GM12878 (cell line): Measurements from ENCODE around the gene THRAP3. TPM values are rescaled to one million over a fixed set of nuclear protein-coding genes. Genes with fewer than 3 reads are reported as not detected.

Source experiments
- BCL11A ChIP-seq: IDR thresholded peaks from 2 replicates; pipeline ENCODE4 v1.6.1; 2011; ENCODE audit warnings: low read depth, low read length
- BCLAF1 ChIP-seq: fragments of 450-650 bp; IDR thresholded peaks from 2 replicates; pipeline ENCODE4 v1.6.1; 2017; ENCODE audit warnings: antibody characterized with exemption, mild to moderate bottlenecking, moderate library complexity
- CHD1 ChIP-seq: IDR thresholded peaks from 2 replicates; pipeline ENCODE4 v1.6.1; 2012; ENCODE audit warnings: low read depth, low read length, improper control_type of control experiment
- MTA3 ChIP-seq: IDR thresholded peaks from 2 replicates; pipeline ENCODE4 v1.6.1; 2012; ENCODE audit warnings: low read length, inconsistent platforms, borderline replicate concordance
- MXI1 ChIP-seq: fragments of 150-350 bp; IDR thresholded peaks from 2 replicates; pipeline ENCODE4 v1.6.1; 2011; ENCODE audit warnings: low read depth, mild to moderate bottlenecking, inconsistent platforms, low read length, improper control_type of control experiment
- MYB ChIP-seq: fragments of 150-350 bp; IDR thresholded peaks from 2 replicates; pipeline ENCODE4 v1.6.1; 2014; ENCODE audit warnings: mild to moderate bottlenecking, low read depth, low read length, borderline replicate concordance
- PAX8 ChIP-seq: fragments of 450-650 bp; IDR thresholded peaks from 2 replicates; pipeline ENCODE4 v1.6.1; 2017; ENCODE audit warnings: mild to moderate bottlenecking, moderate library complexity
- POLR2A ChIP-seq: IDR thresholded peaks from 2 replicates; pipeline ENCODE4 v1.6.1; 2011; ENCODE audit warnings: low read depth, mild to moderate bottlenecking, low read length
- RAD51 ChIP-seq: fragments of 450-650 bp; IDR thresholded peaks from 2 replicates; pipeline ENCODE4 v1.6.1; 2016; ENCODE audit warnings: moderate library complexity, mild to moderate bottlenecking, inconsistent platforms
- RCOR1 ChIP-seq: conservative IDR thresholded peaks from 2 replicates; pipeline ENCODE4 v1.6.1; 2012; ENCODE audit warnings: low read depth, low read length, improper control_type of control experiment
- SIX5 ChIP-seq: IDR thresholded peaks from 2 replicates; pipeline ENCODE4 v1.6.1; 2011; ENCODE audit warnings: mild to moderate bottlenecking, low read depth, low read length, moderate library complexity; ENCODE audit not compliant: severe bottlenecking
- SP1 ChIP-seq: IDR thresholded peaks from one replicate; pipeline ENCODE4 v1.6.1; 2011; ENCODE audit warnings: low read depth, low read length
- SREBF1 ChIP-seq: IDR thresholded peaks from 2 replicates; pipeline ENCODE4 v1.6.1; 2012; ENCODE audit warnings: mild to moderate bottlenecking, low read length
- TARDBP ChIP-seq: IDR thresholded peaks from 2 replicates; pipeline ENCODE4 v1.6.1; 2016; ENCODE audit warnings: borderline replicate concordance
- TCF3 ChIP-seq: IDR thresholded peaks from 2 replicates; pipeline ENCODE4 v1.6.1; 2012; ENCODE audit warnings: low read depth, mild to moderate bottlenecking, low read length, borderline replicate concordance; ENCODE audit not compliant: insufficient read depth
- TCF7 ChIP-seq: IDR thresholded peaks from 2 replicates; pipeline ENCODE4 v1.6.1; 2014; ENCODE audit warnings: antibody characterized with exemption, borderline replicate concordance
- ZNF622 ChIP-seq: fragments of 450-650 bp; IDR thresholded peaks from 2 replicates; pipeline ENCODE4 v1.6.1; 2017; ENCODE audit warnings: mild to moderate bottlenecking, inconsistent platforms
- polyA plus RNA-seq, 11 experiments: library from polyadenylated mRNA; depleted of rRNA in 4 of 11; unstranded in 6 of 11; stranded (reverse) in 5 of 11; fragments of >200 nt; fragmentation: Nextera tagmentation in 4 of 11; fragmentation: Illumina TruSeq in 1 of 11; extraction: Ambion mirVana in 4 of 11; extraction: Trizol in 1 of 11; gene quantifications; 1 replicate in 1 of 11; 2 replicates in 10 of 11; pipeline versions ENCODE4 v1.2.1 to v1.2.3, GENCODE V29; 2011 to 2016; ENCODE audit warnings: inconsistent platforms in 2 of 11, missing spikeins in 2 of 11, low read depth in 1 of 11
- total RNA-seq, 4 experiments: library from RNA; depleted of rRNA in 3 of 4; stranded (reverse); fragments of >200 nt in 3 of 4; fragmentation: Illumina TruSeq in 1 of 4; extraction: Trizol in 1 of 4; gene quantifications; 2 replicates each; pipeline versions ENCODE4 v1.2.1 to v1.2.3, GENCODE V29; 2013 to 2021
- TF ChIP-seq, protein P1 (sequence below): fragments of 450-650 bp; formaldehyde crosslinking; IDR thresholded peaks from 2 replicates; pipeline ENCODE4 v1.5.0; 2022; ENCODE audit warnings: mild to moderate bottlenecking, missing genetic modification characterization
- TF ChIP-seq, protein P2 (sequence below): fragments of 150-350 bp; IDR thresholded peaks from 2 replicates; pipeline ENCODE4 v1.6.1; 2014; ENCODE audit warnings: mild to moderate bottlenecking, low read depth, low read length
- TF ChIP-seq, protein P3 (sequence below): fragments of 450-650 bp; IDR thresholded peaks from 2 replicates; pipeline ENCODE4 v1.6.1; 2017; ENCODE audit warnings: mild to moderate bottlenecking, moderate library complexity

THRAP3 gene
- total and polyA plus RNA-seq, 10 of the 15 experiments (the other 5 are each of a cell fraction or from before 2014, with no cell fraction given): 76.3 to 173 (median 136) TPM

- TF ChIP-seq, protein P1, sequence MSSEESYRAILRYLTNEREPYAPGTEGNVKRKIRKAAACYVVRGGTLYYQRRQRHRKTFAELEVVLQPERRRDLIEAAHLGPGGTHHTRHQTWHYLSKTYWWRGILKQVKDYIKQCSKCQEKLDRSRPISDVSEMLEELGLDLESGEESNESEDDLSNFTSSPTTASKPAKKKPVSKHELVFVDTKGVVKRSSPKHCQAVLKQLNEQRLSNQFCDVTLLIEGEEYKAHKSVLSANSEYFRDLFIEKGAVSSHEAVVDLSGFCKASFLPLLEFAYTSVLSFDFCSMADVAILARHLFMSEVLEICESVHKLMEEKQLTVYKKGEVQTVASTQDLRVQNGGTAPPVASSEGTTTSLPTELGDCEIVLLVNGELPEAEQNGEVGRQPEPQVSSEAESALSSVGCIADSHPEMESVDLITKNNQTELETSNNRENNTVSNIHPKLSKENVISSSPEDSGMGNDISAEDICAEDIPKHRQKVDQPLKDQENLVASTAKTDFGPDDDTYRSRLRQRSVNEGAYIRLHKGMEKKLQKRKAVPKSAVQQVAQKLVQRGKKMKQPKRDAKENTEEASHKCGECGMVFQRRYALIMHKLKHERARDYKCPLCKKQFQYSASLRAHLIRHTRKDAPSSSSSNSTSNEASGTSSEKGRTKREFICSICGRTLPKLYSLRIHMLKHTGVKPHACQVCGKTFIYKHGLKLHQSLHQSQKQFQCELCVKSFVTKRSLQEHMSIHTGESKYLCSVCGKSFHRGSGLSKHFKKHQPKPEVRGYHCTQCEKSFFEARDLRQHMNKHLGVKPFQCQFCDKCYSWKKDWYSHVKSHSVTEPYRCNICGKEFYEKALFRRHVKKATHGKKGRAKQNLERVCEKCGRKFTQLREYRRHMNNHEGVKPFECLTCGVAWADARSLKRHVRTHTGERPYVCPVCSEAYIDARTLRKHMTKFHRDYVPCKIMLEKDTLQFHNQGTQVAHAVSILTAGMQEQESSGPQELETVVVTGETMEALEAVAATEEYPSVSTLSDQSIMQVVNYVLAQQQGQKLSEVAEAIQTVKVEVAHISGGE (CRISPR knock-in tag): no peak
- TF ChIP-seq RAD51 (no peak), CHD1 (no peak), SP1 (peak; percentile 87), MYB (no peak), ZNF622 (no peak), SREBF1 (no peak), POLR2A (peak; percentile 98), MTA3 (no peak), SIX5 (no peak), TARDBP (no peak), RCOR1 (0 out of 2 replicates have a peak, but pooled peaks have one; percentile 28), PAX8 (no peak), MXI1 (peak; percentile 79), TCF3 (peak; percentile 45; the same call in 1 of the 2 replicates), BCLAF1 (no peak), TCF7 (no peak), BCL11A (no peak)
- TF ChIP-seq, protein P2, sequence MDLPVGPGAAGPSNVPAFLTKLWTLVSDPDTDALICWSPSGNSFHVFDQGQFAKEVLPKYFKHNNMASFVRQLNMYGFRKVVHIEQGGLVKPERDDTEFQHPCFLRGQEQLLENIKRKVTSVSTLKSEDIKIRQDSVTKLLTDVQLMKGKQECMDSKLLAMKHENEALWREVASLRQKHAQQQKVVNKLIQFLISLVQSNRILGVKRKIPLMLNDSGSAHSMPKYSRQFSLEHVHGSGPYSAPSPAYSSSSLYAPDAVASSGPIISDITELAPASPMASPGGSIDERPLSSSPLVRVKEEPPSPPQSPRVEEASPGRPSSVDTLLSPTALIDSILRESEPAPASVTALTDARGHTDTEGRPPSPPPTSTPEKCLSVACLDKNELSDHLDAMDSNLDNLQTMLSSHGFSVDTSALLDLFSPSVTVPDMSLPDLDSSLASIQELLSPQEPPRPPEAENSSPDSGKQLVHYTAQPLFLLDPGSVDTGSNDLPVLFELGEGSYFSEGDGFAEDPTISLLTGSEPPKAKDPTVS: no peak
- TF ChIP-seq, protein P3, sequence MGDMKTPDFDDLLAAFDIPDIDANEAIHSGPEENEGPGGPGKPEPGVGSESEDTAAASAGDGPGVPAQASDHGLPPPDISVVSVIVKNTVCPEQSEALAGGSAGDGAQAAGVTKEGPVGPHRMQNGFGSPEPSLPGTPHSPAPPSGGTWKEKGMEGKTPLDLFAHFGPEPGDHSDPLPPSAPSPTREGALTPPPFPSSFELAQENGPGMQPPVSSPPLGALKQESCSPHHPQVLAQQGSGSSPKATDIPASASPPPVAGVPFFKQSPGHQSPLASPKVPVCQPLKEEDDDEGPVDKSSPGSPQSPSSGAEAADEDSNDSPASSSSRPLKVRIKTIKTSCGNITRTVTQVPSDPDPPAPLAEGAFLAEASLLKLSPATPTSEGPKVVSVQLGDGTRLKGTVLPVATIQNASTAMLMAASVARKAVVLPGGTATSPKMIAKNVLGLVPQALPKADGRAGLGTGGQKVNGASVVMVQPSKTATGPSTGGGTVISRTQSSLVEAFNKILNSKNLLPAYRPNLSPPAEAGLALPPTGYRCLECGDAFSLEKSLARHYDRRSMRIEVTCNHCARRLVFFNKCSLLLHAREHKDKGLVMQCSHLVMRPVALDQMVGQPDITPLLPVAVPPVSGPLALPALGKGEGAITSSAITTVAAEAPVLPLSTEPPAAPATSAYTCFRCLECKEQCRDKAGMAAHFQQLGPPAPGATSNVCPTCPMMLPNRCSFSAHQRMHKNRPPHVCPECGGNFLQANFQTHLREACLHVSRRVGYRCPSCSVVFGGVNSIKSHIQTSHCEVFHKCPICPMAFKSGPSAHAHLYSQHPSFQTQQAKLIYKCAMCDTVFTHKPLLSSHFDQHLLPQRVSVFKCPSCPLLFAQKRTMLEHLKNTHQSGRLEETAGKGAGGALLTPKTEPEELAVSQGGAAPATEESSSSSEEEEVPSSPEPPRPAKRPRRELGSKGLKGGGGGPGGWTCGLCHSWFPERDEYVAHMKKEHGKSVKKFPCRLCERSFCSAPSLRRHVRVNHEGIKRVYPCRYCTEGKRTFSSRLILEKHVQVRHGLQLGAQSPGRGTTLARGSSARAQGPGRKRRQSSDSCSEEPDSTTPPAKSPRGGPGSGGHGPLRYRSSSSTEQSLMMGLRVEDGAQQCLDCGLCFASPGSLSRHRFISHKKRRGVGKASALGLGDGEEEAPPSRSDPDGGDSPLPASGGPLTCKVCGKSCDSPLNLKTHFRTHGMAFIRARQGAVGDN: peak; percentile 64
Observed at GRCh38 chr1:36306902-36307456, 82.7 kb downstream of the THRAP3 start (continued).
